Lower leg skin (tissue), 3 donors: ENCODE results near the gene MYH9.

Experiments used
- POLR2A ChIP-seq, 2 donors: fragments of 450-650 bp; IDR thresholded peaks; one replicate each; pipeline ENCODE4 v1.6.1; 2016 to 2017; ENCODE audit warnings: antibody characterized with exemption in 2 of 2, mild to moderate bottlenecking in 1 of 2, moderate library complexity in 1 of 2
- TF ChIP-seq, protein P1 (sequence below), 3 donors: fragments of 450-650 bp; IDR thresholded peaks; one replicate each; pipeline ENCODE4 v1.5.1; 2016; ENCODE audit warnings: antibody characterized with exemption in 3 of 3, mild to moderate bottlenecking in 3 of 3, moderate library complexity in 2 of 3

DNA sequence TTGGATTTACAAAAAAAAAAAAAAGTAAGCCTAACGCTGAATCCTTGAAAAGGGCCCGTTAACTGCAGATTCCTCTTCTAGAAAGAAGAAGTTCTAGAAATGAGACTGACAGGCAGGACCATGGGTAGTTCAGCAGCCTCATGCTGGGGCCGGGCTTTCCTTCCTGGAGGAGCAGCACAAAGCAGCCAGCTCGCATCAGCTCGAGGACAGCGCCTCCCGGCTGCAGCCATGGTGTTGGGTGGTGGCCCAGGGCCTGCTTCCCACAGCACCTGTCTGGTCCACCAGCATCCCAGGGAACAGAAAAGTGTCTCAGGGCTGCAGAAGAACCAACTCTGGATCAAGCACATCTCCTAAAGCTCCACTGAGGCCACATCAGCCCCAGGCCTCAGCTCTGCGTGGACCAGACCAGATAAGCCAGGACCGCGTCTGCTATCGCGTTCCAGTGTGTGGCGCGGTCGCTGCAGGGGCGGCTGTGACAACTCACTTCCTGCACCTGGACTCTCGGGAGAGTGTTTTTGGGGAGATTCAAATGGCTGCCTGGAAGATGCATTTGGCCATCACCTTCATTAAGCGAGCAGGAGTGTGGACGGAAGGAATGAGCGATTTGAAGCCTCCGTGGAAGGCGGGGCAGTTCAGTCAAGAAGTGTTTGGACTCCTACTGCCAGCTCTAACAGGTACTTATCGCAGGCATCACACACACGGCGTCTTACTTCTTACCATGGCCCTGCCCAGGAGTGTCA is 53.5 kb downstream of the MYH9 start:
- TF ChIP-seq POLR2A (IDR thresholded peaks at IDR 0.05) = no peak
- TF ChIP-seq, protein P1, sequence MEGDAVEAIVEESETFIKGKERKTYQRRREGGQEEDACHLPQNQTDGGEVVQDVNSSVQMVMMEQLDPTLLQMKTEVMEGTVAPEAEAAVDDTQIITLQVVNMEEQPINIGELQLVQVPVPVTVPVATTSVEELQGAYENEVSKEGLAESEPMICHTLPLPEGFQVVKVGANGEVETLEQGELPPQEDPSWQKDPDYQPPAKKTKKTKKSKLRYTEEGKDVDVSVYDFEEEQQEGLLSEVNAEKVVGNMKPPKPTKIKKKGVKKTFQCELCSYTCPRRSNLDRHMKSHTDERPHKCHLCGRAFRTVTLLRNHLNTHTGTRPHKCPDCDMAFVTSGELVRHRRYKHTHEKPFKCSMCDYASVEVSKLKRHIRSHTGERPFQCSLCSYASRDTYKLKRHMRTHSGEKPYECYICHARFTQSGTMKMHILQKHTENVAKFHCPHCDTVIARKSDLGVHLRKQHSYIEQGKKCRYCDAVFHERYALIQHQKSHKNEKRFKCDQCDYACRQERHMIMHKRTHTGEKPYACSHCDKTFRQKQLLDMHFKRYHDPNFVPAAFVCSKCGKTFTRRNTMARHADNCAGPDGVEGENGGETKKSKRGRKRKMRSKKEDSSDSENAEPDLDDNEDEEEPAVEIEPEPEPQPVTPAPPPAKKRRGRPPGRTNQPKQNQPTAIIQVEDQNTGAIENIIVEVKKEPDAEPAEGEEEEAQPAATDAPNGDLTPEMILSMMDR (IDR thresholded peaks at IDR 0.05) = no peak
